Right lobe of liver (tissue), 6 donors: Measurements from ENCODE around the gene CDKN1A. TPM values are rescaled to one million over a fixed set of nuclear protein-coding genes. Genes with fewer than 3 reads are reported as not detected.

Experiments used
- ATAC-seq, 4 donors: fragments of 200-7000 bp; cut with Tn5 transposase; one replicate each; pipeline ENCODE4 v1.9.1; 2020; ENCODE audit warnings: mild to moderate bottlenecking in 4 of 4, moderate library complexity in 4 of 4
- DNase-seq, 3 donors: peaks; one replicate each; pipeline ENCODE4 v3.0.0-alpha.2; 2020
- H3K27ac ChIP-seq, 3 donors: fragments of 200-600 bp; one replicate each; pipeline ENCODE4 v1.8.0; 2022
- H3K27me3 ChIP-seq, 2 donors: fragments of 200-600 bp; one replicate each; pipeline ENCODE4 v1.8.0; 2022
- H3K36me3 ChIP-seq, 4 donors: fragments of 200-600 bp; sonication (generic) in 1 of 4; one replicate each; pipeline versions ENCODE4 v1.5.1 to v1.8.0; 2017 to 2022; ENCODE audit warnings: control low read depth in 1 of 4
- H3K4me1 ChIP-seq, 4 donors: fragments of 200-600 bp; sonication (generic) in 1 of 4; one replicate each; pipeline versions ENCODE4 v1.5.1 to v1.8.0; 2017 to 2022; ENCODE audit warnings: control low read depth in 1 of 4
- H3K4me3 ChIP-seq, 3 donors: fragments of 200-600 bp; one replicate each; pipeline ENCODE4 v1.8.0; 2022
- H3K9me3 ChIP-seq, 4 donors: fragments of 200-600 bp; sonication (generic) in 1 of 4; one replicate each; pipeline versions ENCODE4 v1.5.1 to v1.8.0; 2017 to 2022; ENCODE audit warnings: control low read depth in 1 of 4
- CTCF ChIP-seq, 4 donors: fragments of 200-600 bp in 3 of 4; fragments of 450-650 bp in 1 of 4; IDR thresholded peaks; one replicate each; pipeline versions ENCODE4 v1.5.1 to v1.8.0; 2016 to 2022; ENCODE audit warnings: antibody characterized with exemption in 4 of 4, mild to moderate bottlenecking in 2 of 4
- POLR2A ChIP-seq: fragments of 450-650 bp; IDR thresholded peaks from one replicate; pipeline ENCODE4 v1.6.1; 2017; ENCODE audit warnings: antibody characterized with exemption, mild to moderate bottlenecking
- WGBS: methylation state at CpG from one replicate; pipeline ENCODE4 v1.1.6; 2018; ENCODE audit warnings: low coverage, low lambda C conversion rate; ENCODE audit not compliant: insufficient coverage; ENCODE audit errors: missing lambda C conversion rate; 5-methylcytosine and 5-hydroxymethylcytosine counted together
- intact Hi-C, 2 donors: fragments of 100-400 bp; cut with DNase I; formaldehyde crosslinking; loops; one replicate each; pipeline versions ENCODE4 v1.11.2 to v1.14.1; 2022
- total RNA-seq, 6 experiments: library from RNA; depleted of rRNA in 2 of 6; stranded (reverse); fragments of >200 nt in 2 of 6; fragmentation: NEBNext Ultra II Directional in 3 of 6; extraction: Animal tissue kit (Norgen Biotek cat#: 25700) in 3 of 6; gene quantifications; one replicate each; pipeline versions ENCODE4 v1.1.0 to v1.2.4, GENCODE V29; 2016 to 2023
- donor health status: DM: no; HTN: yes; CAD: no.
- donor health status: DM: no; HTN: no; CAD: no.
- donor health status: DM: no; HTN: no; CAD: no.
- donor health status: DM: no; HTN: yes; CAD: no.
- donor health status: DM: no; HTN: yes; CAD: no.

Gene CDKN1A
- total RNA-seq, 6 experiments from 2014 or later = 20.0 to 124 (median 58.6) TPM

- no peaks in the 10 kb centered on the region for H3K9me3 ChIP-seq
- intact Hi-C loops = no loop called here
- WGBS = 82% methylated on average over 5 of the region's 5 CpGs
- no peaks in the 10 kb centered on the region for H3K27me3 ChIP-seq
- no peak for TF ChIP-seq POLR2A
- no peak for TF ChIP-seq CTCF (IDR thresholded peaks at IDR 0.05)
- DNase-seq = peak in 1 of 3 donors; percentile 15
- peaks cover 10 to 32% (median 15%) of the 10 kb centered on the region in 4 donors for H3K36me3 ChIP-seq
- H3K4me1 ChIP-seq = peaks cover 0 to 5% (median 2%) of the 10 kb centered on the region in 4 donors
- H3K4me3 ChIP-seq = no peak overlapping the region
- ATAC-seq = no peak
- no peak overlapping the region for H3K27ac ChIP-seq
Observed at GRCh38 chr6:36688739-36689075, 10.2 kb downstream of the CDKN1A start.

GRCh38 chr6:36691011-36691410, 12.5 kb downstream of the CDKN1A start:
- Histone ChIP-seq H3K4me1 (no peaks in the 10 kb centered on the region), H3K4me3 (no peak overlapping the region), H3K27me3 (no peaks in the 10 kb centered on the region), H3K27ac (no peak overlapping the region), H3K36me3 (peaks cover 4 to 10% (median 6%) of the 10 kb centered on the region in 4 donors), H3K9me3 (no peaks in the 10 kb centered on the region)
- ATAC-seq (no peak), DNase-seq (no peak)
- no peak for TF ChIP-seq POLR2A
- no peak for TF ChIP-seq CTCF (IDR thresholded peaks at IDR 0.05)
- 75% methylated on average over 2 of the region's 4 CpGs for WGBS
- intact Hi-C loops = no loop called here

- no peak overlapping the region for H3K27ac ChIP-seq
- no peak for DNase-seq
- H3K4me1 ChIP-seq = no peaks in the 10 kb centered on the region
- intact Hi-C loops = no loop called here
- H3K27me3 ChIP-seq = no peaks in the 10 kb centered on the region
- H3K9me3 ChIP-seq = no peaks in the 10 kb centered on the region
- peaks cover 0 to 4% (median under 1%) of the 10 kb centered on the region in 4 donors for H3K36me3 ChIP-seq
- no peak for ATAC-seq
- no peak for TF ChIP-seq POLR2A
- TF ChIP-seq CTCF (IDR thresholded peaks at IDR 0.05) = no peak
- H3K4me3 ChIP-seq = no peak overlapping the region
- WGBS = 100% methylated on average over 2 of the region's 2 CpGs
Observed at GRCh38 chr6:36691612-36692011, 13.1 kb downstream of the CDKN1A start.

GRCh38 chr6:36692220-36692619, 13.7 kb downstream of the CDKN1A start:
- WGBS = 81% methylated on average over 2 of the region's 3 CpGs
- Histone ChIP-seq H3K36me3 (no peaks in the 10 kb centered on the region), H3K27ac (no peak overlapping the region), H3K4me1 (no peaks in the 10 kb centered on the region), H3K9me3 (no peaks in the 10 kb centered on the region), H3K27me3 (no peaks in the 10 kb centered on the region), H3K4me3 (no peak overlapping the region)
- ATAC-seq (peak; percentile 29 to 61 (median 50)), DNase-seq (no peak)
- intact Hi-C loops = no loop called here
- TF ChIP-seq POLR2A = no peak
- no peak for TF ChIP-seq CTCF (IDR thresholded peaks at IDR 0.05)
